IPS-11a (cell line): Measurements from ENCODE around the gene ROBO2.

Experiments used
- H3K4me3 ChIP-seq: one replicate; pipeline ENCODE4 v1.5.1; 2013; ENCODE audit warnings: low read depth, low read length, control low read depth

Gene ROBO2

GRCh38 chr3:77626157-77626556 lies 586.3 kb downstream of the ROBO2 start:
- H3K4me3 ChIP-seq = no peak overlapping the region

GRCh38 chr3:77648214-77648613 lies 608.3 kb downstream of the ROBO2 start:
- no peak overlapping the region for H3K4me3 ChIP-seq

- no peak overlapping the region for H3K4me3 ChIP-seq
These were observed 608.8 kb downstream of the ROBO2 start for GRCh38 chr3:77648664-77649063.

GRCh38 chr3:77652624-77653023 lies 612.7 kb downstream of the ROBO2 start:
- no peak overlapping the region for H3K4me3 ChIP-seq

- H3K4me3 ChIP-seq = no peak overlapping the region
These were observed 615.5 kb downstream of the ROBO2 start for GRCh38 chr3:77655396-77655795.

GRCh38 chr3:77660718-77661117 lies 620.8 kb downstream of the ROBO2 start:
- no peak overlapping the region for H3K4me3 ChIP-seq

- no peak overlapping the region for H3K4me3 ChIP-seq
These were observed 628.0 kb downstream of the ROBO2 start for GRCh38 chr3:77667901-77668300.

- no peak overlapping the region for H3K4me3 ChIP-seq
These were observed 628.5 kb downstream of the ROBO2 start for GRCh38 chr3:77668376-77668775.

- no peak overlapping the region for H3K4me3 ChIP-seq
These were observed 632.1 kb downstream of the ROBO2 start for GRCh38 chr3:77672016-77672415.

- H3K4me3 ChIP-seq = no peak overlapping the region
These were observed 642.3 kb downstream of the ROBO2 start for GRCh38 chr3:77682162-77682561.

- no peak overlapping the region for H3K4me3 ChIP-seq
These were observed 644.2 kb downstream of the ROBO2 start for GRCh38 chr3:77684115-77684514.

- H3K4me3 ChIP-seq = no peak overlapping the region
These were observed 645.8 kb downstream of the ROBO2 start for GRCh38 chr3:77685713-77686112.

GRCh38 chr3:77686560-77686959 lies 646.7 kb downstream of the ROBO2 start:
- H3K4me3 ChIP-seq = no peak overlapping the region

- no peak overlapping the region for H3K4me3 ChIP-seq
These were observed 647.6 kb downstream of the ROBO2 start for GRCh38 chr3:77687545-77687944.

GRCh38 chr3:77690284-77690845 lies 650.5 kb downstream of the ROBO2 start:
- no peak overlapping the region for H3K4me3 ChIP-seq

GRCh38 chr3:77693147-77693546 lies 653.2 kb downstream of the ROBO2 start:
- H3K4me3 ChIP-seq = no peak overlapping the region

GRCh38 chr3:77699125-77699691 lies 659.3 kb downstream of the ROBO2 start:
- H3K4me3 ChIP-seq = no peak overlapping the region
